Measurements from ENCODE around the gene CDK5R1. TPM values are rescaled to one million over a fixed set of nuclear protein-coding genes. Genes with fewer than 3 reads are reported as not detected.

Gene CDK5R1
- total and polyA plus RNA-seq, 2 donors (not counting 1 experiment from before 2014, with no cell fraction given): 2.4 to 6.2 TPM

GRCh38 chr17:32471652-32472051, 15.1 kb upstream of the CDK5R1 start:
- 80% methylated on average over 1 of the region's 4 CpGs for WGBS (ENCODE audit: insufficient coverage)
- POLR2A ChIA-PET: no interaction called here
- DNase-seq (no peak), ATAC-seq (ENCODE audit: low read depth) (no peak)
- intact Hi-C loops (cut with micrococcal nuclease): no loop called here
- no peak overlapping the region for H3K27ac ChIP-seq (ENCODE audit: low read length in 2 of 2)
- no peak overlapping the region for H2AFZ ChIP-seq (ENCODE audit: insufficient read depth, low read depth, low read length, poor library complexity, severe bottlenecking)
- Mint-ChIP-seq H3K4me1 (no peaks in the 10 kb centered on the region), H3K9me3 (ENCODE audit: insufficient read depth) (no peaks in the 10 kb centered on the region), H3K27ac (no peak overlapping the region), H3K4me3 (no peak overlapping the region), H3K27me3 (no peaks in the 10 kb centered on the region)
- no peak overlapping the region for H3K9ac ChIP-seq (ENCODE audit: low read length)
- no peaks in the 10 kb centered on the region for H3K4me1 ChIP-seq (ENCODE audit: control insufficient read depth in 2 of 2, insufficient read depth in 2 of 2, low read length in 2 of 2)
- no peak for TF ChIP-seq EZH2 (IDR thresholded peaks at IDR 0.05; ENCODE audit: borderline replicate concordance, insufficient read depth, low read depth, low read length, poor library complexity, severe bottlenecking)
- TF ChIP-seq CTCF (IDR thresholded peaks at IDR 0.05): no peak
- no peak overlapping the region for H3K4me2 ChIP-seq (replicated peaks; ENCODE audit: low read depth, low read length, poor library complexity, severe bottlenecking)
- no peak overlapping the region for H3K4me3 ChIP-seq (ENCODE audit: control extremely low read depth in 1 of 5, extremely low read depth in 1 of 5, insufficient read depth in 1 of 5, low read depth in 2 of 5, low read length in 4 of 5)
- no peaks in the 10 kb centered on the region for H3K9me3 ChIP-seq (ENCODE audit: control extremely low read depth in 1 of 3, control insufficient read depth in 2 of 3, insufficient read depth in 1 of 3, low read length in 2 of 3)
- H3K36me3 ChIP-seq (replicated peaks in 1 of 2; ENCODE audit: control extremely low read depth in 1 of 2, control insufficient read depth in 1 of 2, extremely low read depth in 1 of 2, insufficient read depth in 2 of 2, low read length in 1 of 2): peaks cover 24 to 78% of the 10 kb centered on the region in 2 experiments
- peaks cover 14% of the 10 kb centered on the region for H3K79me2 ChIP-seq (ENCODE audit: control insufficient read depth, insufficient read depth, low read length)
- H3K27me3 ChIP-seq (replicated peaks in 1 of 4; ENCODE audit: control extremely low read depth in 1 of 4, control insufficient read depth in 3 of 4, insufficient read depth in 4 of 4, low read length in 3 of 4): no peaks in the 10 kb centered on the region
- H4K20me1 ChIP-seq (ENCODE audit: control insufficient read depth, insufficient read depth, low read length, poor library complexity, severe bottlenecking): peaks cover 4% of the 10 kb centered on the region
- CTCF ChIA-PET: interaction anchor here (0.7 to 8.4 kb wide), 4 partner anchors 9 to 110 kb away, joined by 3 to 66 read pairs (median 4); partner anchors contain the start of gene CDK5R1

DNA sequence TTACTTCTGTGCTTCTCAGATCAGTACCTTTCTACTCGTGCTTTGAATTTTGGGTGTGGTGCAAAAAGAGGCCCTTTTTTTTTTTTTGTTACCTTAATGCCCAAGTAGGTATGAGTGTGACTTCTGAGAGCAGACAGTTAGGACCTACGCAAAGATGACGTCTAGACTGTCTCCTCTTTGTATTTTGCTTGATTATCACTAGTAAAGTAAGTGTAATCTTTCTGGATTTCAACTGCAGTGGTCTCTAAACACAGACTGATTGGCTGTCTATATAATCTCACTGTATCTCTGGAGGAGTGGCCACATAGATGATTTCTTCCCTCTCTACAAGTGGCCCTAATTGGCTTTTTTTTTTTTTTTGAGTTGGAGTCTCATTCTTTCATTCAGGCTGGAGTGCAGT, 11.5 kb upstream of the CDK5R1 start:
- ATAC-seq (ENCODE audit: low read depth): no peak
- WGBS (ENCODE audit: insufficient coverage): 83% methylated on average over 1 of the region's 3 CpGs
- Mint-ChIP-seq H3K27me3 (no peaks in the 10 kb centered on the region), H3K4me1 (no peaks in the 10 kb centered on the region), H3K27ac (no peak overlapping the region), H3K9me3 (ENCODE audit: insufficient read depth) (no peaks in the 10 kb centered on the region), H3K4me3 (no peak overlapping the region)
- DNase-seq: no peak
- H3K9me3 ChIP-seq (ENCODE audit: control extremely low read depth in 1 of 3, control insufficient read depth in 2 of 3, insufficient read depth in 1 of 3, low read length in 2 of 3): no peaks in the 10 kb centered on the region
- TF ChIP-seq EZH2 (IDR thresholded peaks at IDR 0.05; ENCODE audit: borderline replicate concordance, insufficient read depth, low read depth, low read length, poor library complexity, severe bottlenecking): no peak
- no peak for TF ChIP-seq CTCF (IDR thresholded peaks at IDR 0.05)
- POLR2A ChIA-PET: no interaction called here
- H3K9ac ChIP-seq (ENCODE audit: low read length): no peak overlapping the region
- H3K27me3 ChIP-seq (replicated peaks in 1 of 4; ENCODE audit: control extremely low read depth in 1 of 4, control insufficient read depth in 3 of 4, insufficient read depth in 4 of 4, low read length in 3 of 4): no peaks in the 10 kb centered on the region
- H3K4me1 ChIP-seq (ENCODE audit: control insufficient read depth in 2 of 2, insufficient read depth in 2 of 2, low read length in 2 of 2): no peaks in the 10 kb centered on the region
- peaks cover 4% of the 10 kb centered on the region for H4K20me1 ChIP-seq (ENCODE audit: control insufficient read depth, insufficient read depth, low read length, poor library complexity, severe bottlenecking)
- H3K4me3 ChIP-seq (ENCODE audit: control extremely low read depth in 1 of 5, extremely low read depth in 1 of 5, insufficient read depth in 1 of 5, low read depth in 2 of 5, low read length in 4 of 5): no peak overlapping the region
- no peak overlapping the region for H3K4me2 ChIP-seq (replicated peaks; ENCODE audit: low read depth, low read length, poor library complexity, severe bottlenecking)
- intact Hi-C loops (cut with micrococcal nuclease): no loop called here
- H2AFZ ChIP-seq (ENCODE audit: insufficient read depth, low read depth, low read length, poor library complexity, severe bottlenecking): no peak overlapping the region
- no peaks in the 10 kb centered on the region for H3K79me2 ChIP-seq (ENCODE audit: control insufficient read depth, insufficient read depth, low read length)
- H3K27ac ChIP-seq (ENCODE audit: low read length in 2 of 2): no peak overlapping the region
- CTCF ChIA-PET: interaction anchor here (8.4 kb wide), 1 partner anchor 13 kb away, joined by 66 read pairs; no protein-coding TSS in a partner anchor
- peaks cover 10 to 83% of the 10 kb centered on the region in 2 experiments for H3K36me3 ChIP-seq (replicated peaks in 1 of 2; ENCODE audit: control extremely low read depth in 1 of 2, control insufficient read depth in 1 of 2, extremely low read depth in 1 of 2, insufficient read depth in 2 of 2, low read length in 1 of 2)
